Thyroid gland (tissue), 4 donors: Measurements from ENCODE around the gene BRIP1.

ENCODE experiments used
- CTCF ChIP-seq, 6 experiments: fragments of 200-600 bp in 3 of 6; fragments of 450-650 bp in 3 of 6; sonication (generic) in 3 of 6; IDR thresholded peaks; one replicate each; pipeline ENCODE4 v1.5.1; 2016 to 2019; ENCODE audit warnings: antibody characterized with exemption in 6 of 6, mild to moderate bottlenecking in 2 of 6, inconsistent platforms in 1 of 6, moderate library complexity in 1 of 6
- POLR2A ChIP-seq, 2 donors: fragments of 450-650 bp; IDR thresholded peaks; one replicate each; pipeline ENCODE4 v1.6.1; 2017; ENCODE audit warnings: antibody characterized with exemption in 2 of 2, mild to moderate bottlenecking in 2 of 2, moderate library complexity in 1 of 2

- no peak for TF ChIP-seq CTCF (IDR thresholded peaks at IDR 0.05)
- no peak for TF ChIP-seq POLR2A (IDR thresholded peaks at IDR 0.05)
Observed at GRCh38 chr17:61701334-61701733, 162.0 kb downstream of the BRIP1 start.
